ENCODE results near the gene SCN8A.
"Not testable (repeated sequence)": the region's sequence is repeated elsewhere in the genome, so short reads cannot be mapped to it uniquely, and the experiment has no call there.

The SCN8A gene

GRCh38 chr12:51831817-51832216 is 240.8 kb downstream of the SCN8A start:
- DNase-seq (ENCODE audit: low read depth in 2 of 2, low spot score in 1 of 2): not testable (repeated sequence)

- no peak for DNase-seq (ENCODE audit: low read depth in 2 of 2, low spot score in 1 of 2)
Measured at GRCh38 chr12:51832354-51833107, 241.5 kb downstream of the SCN8A start.

GRCh38 chr12:51833448-51834227 is 242.6 kb downstream of the SCN8A start:
- DNase-seq (ENCODE audit: low read depth in 2 of 2, low spot score in 1 of 2): no peak

GRCh38 chr12:51834411-51834810 is 243.4 kb downstream of the SCN8A start:
- DNase-seq (ENCODE audit: low read depth in 2 of 2, low spot score in 1 of 2): no peak

GRCh38 chr12:51836041-51836826 is 245.2 kb downstream of the SCN8A start:
- DNase-seq (ENCODE audit: low read depth in 2 of 2, low spot score in 1 of 2): no peak

- DNase-seq (ENCODE audit: low read depth in 2 of 2, low spot score in 1 of 2): no peak
Measured at GRCh38 chr12:51836827-51837173, 245.8 kb downstream of the SCN8A start.

GRCh38 chr12:51837286-51837685 is 246.3 kb downstream of the SCN8A start:
- no peak for DNase-seq (ENCODE audit: low read depth in 2 of 2, low spot score in 1 of 2)

GRCh38 chr12:51838036-51838435 is 247.0 kb downstream of the SCN8A start:
- DNase-seq (ENCODE audit: low read depth in 2 of 2, low spot score in 1 of 2): no peak

- DNase-seq (ENCODE audit: low read depth in 2 of 2, low spot score in 1 of 2): no peak
Measured at GRCh38 chr12:51838762-51839161, 247.7 kb downstream of the SCN8A start.

- no peak for DNase-seq (ENCODE audit: low read depth in 2 of 2, low spot score in 1 of 2)
Measured at GRCh38 chr12:51839310-51839947, 248.4 kb downstream of the SCN8A start.

GRCh38 chr12:51840966-51841365 is 249.9 kb downstream of the SCN8A start:
- no peak for DNase-seq (ENCODE audit: low read depth in 2 of 2, low spot score in 1 of 2)

GRCh38 chr12:51841727-51842126 is 250.7 kb downstream of the SCN8A start:
- no peak for DNase-seq (ENCODE audit: low read depth in 2 of 2, low spot score in 1 of 2)

GRCh38 chr12:51844854-51845253 is 253.8 kb downstream of the SCN8A start:
- DNase-seq (ENCODE audit: low read depth in 2 of 2, low spot score in 1 of 2): no peak

- no peak for DNase-seq (ENCODE audit: low read depth in 2 of 2, low spot score in 1 of 2)
Measured at GRCh38 chr12:51845482-51845881, 254.4 kb downstream of the SCN8A start.

GRCh38 chr12:51846271-51846691 is 255.2 kb downstream of the SCN8A start:
- no peak for DNase-seq (ENCODE audit: low read depth in 2 of 2, low spot score in 1 of 2)

GRCh38 chr12:51846911-51847642 is 256.0 kb downstream of the SCN8A start:
- DNase-seq (ENCODE audit: low read depth in 2 of 2, low spot score in 1 of 2): peak in 1 of 2 donors; percentile 17

- DNase-seq (ENCODE audit: low read depth in 2 of 2, low spot score in 1 of 2): no peak
Measured at GRCh38 chr12:51847643-51848325, 256.8 kb downstream of the SCN8A start.

GRCh38 chr12:51848326-51848727 is 257.3 kb downstream of the SCN8A start, which contains the start of gene FIGNL2:
TSS of gene FIGNL2 (minus strand) at chr12:51848718. CDS start at chr12:51822413, 26,305 bp downstream.
- no peak for DNase-seq (ENCODE audit: low read depth in 2 of 2, low spot score in 1 of 2)

- DNase-seq (ENCODE audit: low read depth in 2 of 2, low spot score in 1 of 2): no peak
Measured at GRCh38 chr12:51848841-51849735, 258.1 kb downstream of the SCN8A start.

Measured in stimulated activated CD8-positive, alpha-beta memory T cell treated with anti-CD3 and anti-CD28 coated beads, Interleukin-4, amount 100 ng/mL, for 4 hours (primary cell).